ENCODE measurements around the gene ZFYVE26. TPM values are rescaled to one million over a fixed set of nuclear protein-coding genes. Genes with fewer than 3 reads are reported as not detected.

ZFYVE26 gene
- total RNA-seq, 6 experiments from 2014 or later, result 8.3 to 14.8 (median 11.3) TPM

DNA sequence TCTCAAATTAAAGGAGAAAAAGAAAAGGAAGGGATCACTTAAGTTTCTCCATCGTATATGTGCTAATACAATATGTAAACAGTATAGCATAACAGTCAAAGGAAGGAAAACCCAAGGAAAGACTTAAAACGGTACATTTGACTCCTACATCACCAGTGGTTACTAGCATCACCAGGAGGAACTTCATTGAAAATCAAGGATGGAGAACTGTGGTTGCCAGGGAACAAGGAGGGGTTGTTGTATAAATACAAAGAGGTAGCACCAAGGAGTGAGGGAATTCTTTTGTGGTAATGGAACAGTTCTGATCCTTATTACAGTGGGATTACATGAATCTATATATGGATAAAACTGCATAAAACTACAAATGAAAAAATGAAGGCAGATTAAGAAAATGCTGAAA is 1.6 kb downstream of the ZFYVE26 start:
- H3K4me3 ChIP-seq, result no peak overlapping the region
- ATAC-seq, result no peak
- no peaks in the 10 kb centered on the region for H3K27me3 ChIP-seq
- H3K4me1 ChIP-seq, result peaks cover 0 to 10% (median 5%) of the 10 kb centered on the region in 4 donors
- no peaks in the 10 kb centered on the region for H3K9me3 ChIP-seq
- intact Hi-C loops (cut with DNase I), result no loop called here
- TF ChIP-seq, protein P1, sequence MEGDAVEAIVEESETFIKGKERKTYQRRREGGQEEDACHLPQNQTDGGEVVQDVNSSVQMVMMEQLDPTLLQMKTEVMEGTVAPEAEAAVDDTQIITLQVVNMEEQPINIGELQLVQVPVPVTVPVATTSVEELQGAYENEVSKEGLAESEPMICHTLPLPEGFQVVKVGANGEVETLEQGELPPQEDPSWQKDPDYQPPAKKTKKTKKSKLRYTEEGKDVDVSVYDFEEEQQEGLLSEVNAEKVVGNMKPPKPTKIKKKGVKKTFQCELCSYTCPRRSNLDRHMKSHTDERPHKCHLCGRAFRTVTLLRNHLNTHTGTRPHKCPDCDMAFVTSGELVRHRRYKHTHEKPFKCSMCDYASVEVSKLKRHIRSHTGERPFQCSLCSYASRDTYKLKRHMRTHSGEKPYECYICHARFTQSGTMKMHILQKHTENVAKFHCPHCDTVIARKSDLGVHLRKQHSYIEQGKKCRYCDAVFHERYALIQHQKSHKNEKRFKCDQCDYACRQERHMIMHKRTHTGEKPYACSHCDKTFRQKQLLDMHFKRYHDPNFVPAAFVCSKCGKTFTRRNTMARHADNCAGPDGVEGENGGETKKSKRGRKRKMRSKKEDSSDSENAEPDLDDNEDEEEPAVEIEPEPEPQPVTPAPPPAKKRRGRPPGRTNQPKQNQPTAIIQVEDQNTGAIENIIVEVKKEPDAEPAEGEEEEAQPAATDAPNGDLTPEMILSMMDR (IDR thresholded peaks at IDR 0.05), result no peak
- no peak for DNase-seq
- peaks cover 0 to 32% (median 3%) of the 10 kb centered on the region in 4 donors for H3K36me3 ChIP-seq
- WGBS (ENCODE audit: insufficient coverage, low coverage, low lambda C conversion rate, missing lambda C conversion rate), result 66% methylated on average over 2 of the region's 2 CpGs
- H3K27ac ChIP-seq, result no peak overlapping the region

DNA sequence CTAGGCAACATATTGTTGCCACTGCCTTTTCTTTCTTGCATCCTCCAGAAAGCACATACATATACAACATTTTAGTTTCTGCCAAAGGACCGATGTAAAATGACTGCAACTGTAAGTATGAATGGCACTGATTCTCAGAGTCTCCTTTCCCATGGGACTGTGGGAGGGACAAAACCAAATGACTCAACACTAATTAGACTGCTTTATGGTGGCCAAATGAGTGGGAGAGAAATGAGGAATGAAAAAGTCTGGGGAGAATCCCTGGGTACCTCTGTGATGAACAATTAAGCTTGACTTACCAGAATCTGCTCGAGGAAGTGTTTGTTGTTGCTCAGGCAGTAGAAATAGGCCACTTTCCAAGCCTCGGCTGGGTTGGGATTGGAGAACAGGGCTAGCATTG is 10.1 kb downstream of the ZFYVE26 start:
- no peaks in the 10 kb centered on the region for H3K9me3 ChIP-seq
- 96% methylated on average over 3 of the region's 3 CpGs for WGBS (ENCODE audit: insufficient coverage, low coverage, low lambda C conversion rate, missing lambda C conversion rate)
- peaks cover 7 to 88% (median 31%) of the 10 kb centered on the region in 4 donors for H3K36me3 ChIP-seq
- ATAC-seq (no peak), DNase-seq (no peak)
- H3K4me3 ChIP-seq, result no peak overlapping the region
- H3K27ac ChIP-seq, result no peak overlapping the region
- no peaks in the 10 kb centered on the region for H3K4me1 ChIP-seq
- H3K27me3 ChIP-seq, result no peaks in the 10 kb centered on the region
- TF ChIP-seq POLR2A (IDR thresholded peaks at IDR 0.05), result no peak
- TF ChIP-seq, protein P1 (IDR thresholded peaks at IDR 0.05), result no peak
- intact Hi-C loops (cut with DNase I), result no loop called here

DNA sequence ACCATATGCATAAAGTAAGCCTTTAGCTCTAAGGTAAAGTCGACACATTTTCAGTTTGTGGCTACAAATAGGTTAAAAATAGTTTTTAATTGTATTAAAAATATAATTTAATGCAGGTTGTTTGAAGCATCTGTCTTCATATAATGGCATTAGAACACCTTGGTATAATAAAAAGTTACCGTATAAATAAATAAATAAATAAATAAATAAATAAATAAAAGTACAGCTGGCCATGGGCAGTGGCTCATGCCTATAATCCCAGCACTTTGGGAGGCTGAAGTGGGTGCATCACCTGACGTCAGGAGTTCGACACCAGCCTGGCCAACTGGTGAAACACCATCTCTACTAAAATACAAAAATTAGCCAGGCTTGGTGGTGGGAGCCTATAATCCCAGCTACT is 15.6 kb downstream of the ZFYVE26 start:
- no peak for TF ChIP-seq POLR2A (IDR thresholded peaks at IDR 0.05)
- TF ChIP-seq, protein P1 (IDR thresholded peaks at IDR 0.05), result no peak
- H3K4me3 ChIP-seq, result no peak overlapping the region
- WGBS (ENCODE audit: insufficient coverage, low coverage, low lambda C conversion rate, missing lambda C conversion rate), result 86% methylated on average over 4 of the region's 4 CpGs
- DNase-seq (no peak), ATAC-seq (no peak)
- peaks cover 7 to 88% (median 29%) of the 10 kb centered on the region in 4 donors for H3K36me3 ChIP-seq
- H3K27me3 ChIP-seq, result no peaks in the 10 kb centered on the region
- H3K4me1 ChIP-seq, result no peaks in the 10 kb centered on the region
- H3K27ac ChIP-seq, result no peak overlapping the region
- no peaks in the 10 kb centered on the region for H3K9me3 ChIP-seq
- intact Hi-C loops (cut with DNase I), result no loop called here

DNA sequence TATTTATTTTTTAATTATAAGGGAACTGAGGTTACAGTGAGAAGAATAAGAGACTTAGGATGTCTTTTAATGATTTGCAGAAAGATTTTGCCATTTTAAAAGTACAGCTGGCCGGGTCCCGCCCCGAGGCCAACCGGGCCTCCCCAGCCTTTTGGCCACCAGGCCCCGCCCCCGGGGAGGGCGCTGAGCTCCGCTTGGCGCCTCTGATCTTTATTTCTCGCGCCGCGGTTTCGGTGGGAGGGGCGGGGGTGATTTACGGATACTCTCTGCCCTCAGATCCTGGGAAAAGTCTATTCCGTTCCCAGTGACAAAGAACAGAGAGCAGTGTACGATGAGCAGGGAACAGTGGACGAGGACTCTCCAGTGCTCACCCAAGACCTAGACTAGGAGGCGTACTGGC is 17.7 kb downstream of the ZFYVE26 start:
- no peak overlapping the region for H3K4me3 ChIP-seq
- no peak for DNase-seq
- H3K27ac ChIP-seq, result no peak overlapping the region
- H3K9me3 ChIP-seq, result no peaks in the 10 kb centered on the region
- H3K36me3 ChIP-seq, result peaks cover 0 to 87% (median 24%) of the 10 kb centered on the region in 4 donors
- no peaks in the 10 kb centered on the region for H3K4me1 ChIP-seq
- 83% methylated on average over 14 of the region's 20 CpGs for WGBS (ENCODE audit: insufficient coverage, low coverage, low lambda C conversion rate, missing lambda C conversion rate)
- no peak for TF ChIP-seq POLR2A (IDR thresholded peaks at IDR 0.05)
- TF ChIP-seq, protein P1 (IDR thresholded peaks at IDR 0.05), result no peak
- no peak for ATAC-seq
- intact Hi-C loops (cut with DNase I), result no loop called here
- H3K27me3 ChIP-seq, result no peaks in the 10 kb centered on the region

DNA sequence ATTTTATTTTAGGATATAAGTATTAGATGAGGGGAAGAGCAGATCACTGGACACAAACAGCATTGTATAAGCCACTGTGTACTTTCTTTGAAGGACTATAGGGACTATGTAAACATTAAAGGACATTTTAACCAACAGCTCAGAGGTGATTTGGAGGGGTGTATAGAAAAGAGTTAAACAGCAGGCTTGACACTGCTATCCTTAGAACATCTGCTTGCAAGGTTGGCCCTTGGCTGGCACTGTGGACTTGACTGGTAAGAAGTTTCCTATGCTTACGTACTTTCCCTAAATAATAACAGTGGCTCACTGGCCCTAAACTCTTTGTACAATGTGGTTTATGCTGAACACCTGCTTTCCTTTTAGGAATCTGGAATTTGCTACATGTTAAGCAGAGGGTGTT is 28.7 kb downstream of the ZFYVE26 start:
- Histone ChIP-seq H3K36me3 (peaks cover 4 to 87% (median 33%) of the 10 kb centered on the region in 4 donors), H3K4me3 (no peak overlapping the region), H3K4me1 (no peaks in the 10 kb centered on the region), H3K27me3 (no peaks in the 10 kb centered on the region), H3K9me3 (no peaks in the 10 kb centered on the region), H3K27ac (no peak overlapping the region)
- ATAC-seq, result no peak
- WGBS (ENCODE audit: insufficient coverage, low coverage, low lambda C conversion rate, missing lambda C conversion rate), result 100% methylated on average over 1 of the region's 1 CpG
- intact Hi-C loops (cut with DNase I), result no loop called here
- TF ChIP-seq, protein P1 (IDR thresholded peaks at IDR 0.05), result no peak
- no peak for TF ChIP-seq POLR2A (IDR thresholded peaks at IDR 0.05)
- no peak for DNase-seq

All from right lobe of liver (tissue), 6 donors.